COLO668 (cell line): ENCODE measurements around the gene SCNN1B.

Source experiments
- DNase-seq: peaks from one replicate; lab custom pipeline; 2025; ENCODE audit not compliant: unreplicated experiment; lab: John Stamatoyannopoulos, UW

The SCNN1B gene

GRCh38 chr16:23403547-23403946 lies 101.4 kb downstream of the SCNN1B start:
- DNase-seq = no peak

GRCh38 chr16:23406024-23406423 lies 103.9 kb downstream of the SCNN1B start:
- DNase-seq = no peak

DNA sequence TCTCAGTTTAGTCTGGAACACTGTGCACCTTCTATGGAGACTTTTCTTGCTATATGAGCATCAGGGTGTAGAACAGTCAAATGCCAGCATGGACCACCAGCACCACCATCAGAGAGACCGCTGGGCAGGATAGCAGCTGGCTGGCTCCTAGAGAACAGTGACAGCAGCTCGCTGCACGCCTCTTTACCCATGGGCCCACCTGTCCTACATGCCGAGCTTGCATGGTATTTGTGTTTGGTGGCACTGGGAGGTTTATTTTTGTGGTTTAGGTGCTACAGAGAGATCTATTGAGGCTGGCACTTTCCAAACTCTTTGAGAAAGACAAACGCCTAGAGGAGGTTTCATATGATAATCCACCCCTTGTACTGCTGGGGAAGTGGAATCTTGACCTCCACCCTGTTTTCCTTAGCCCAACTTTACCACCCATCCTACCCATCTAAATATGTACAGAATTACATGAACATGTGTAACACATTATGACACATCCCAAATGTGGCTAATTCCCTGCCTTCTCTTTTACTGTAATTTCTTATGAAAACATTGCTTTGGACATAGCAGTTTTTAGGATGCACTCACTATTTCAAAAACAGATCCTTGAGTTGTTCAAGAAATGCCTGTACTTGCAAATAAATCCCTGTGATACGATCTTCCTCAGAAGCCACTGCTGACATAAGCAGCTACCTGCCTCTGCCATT lies 104.6 kb downstream of the SCNN1B start:
- DNase-seq = no peak

GRCh38 chr16:23407436-23408127 lies 105.5 kb downstream of the SCNN1B start:
- DNase-seq = no peak

GRCh38 chr16:23408242-23408822 lies 106.2 kb downstream of the SCNN1B start:
- DNase-seq = no peak

DNA sequence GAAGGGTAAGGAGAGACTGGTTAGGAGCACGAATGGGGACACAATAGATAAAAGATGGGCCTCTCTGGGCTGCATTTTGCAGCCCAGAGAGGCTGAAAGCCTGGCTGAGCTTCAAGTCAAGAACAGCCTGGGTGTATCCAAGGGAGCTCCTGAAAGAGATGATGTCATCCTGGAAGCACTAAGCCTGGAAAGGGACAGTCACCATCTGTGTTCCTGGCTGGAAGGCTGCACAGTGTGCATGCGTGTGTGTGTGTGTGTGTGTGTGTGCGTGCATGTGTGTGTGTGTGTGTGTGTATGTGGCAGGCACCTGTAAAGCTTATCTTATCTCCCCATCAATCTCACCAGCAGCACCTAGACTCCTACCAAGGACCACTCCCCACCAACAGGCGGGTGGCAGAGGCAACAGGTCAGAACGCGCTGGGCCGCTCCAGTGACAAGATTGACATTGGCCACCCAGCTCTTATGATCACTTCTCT lies 106.8 kb downstream of the SCNN1B start:
- peak; percentile 70 for DNase-seq

- no peak for DNase-seq
Measured at GRCh38 chr16:23409522-23409921, 107.4 kb downstream of the SCNN1B start.

DNA sequence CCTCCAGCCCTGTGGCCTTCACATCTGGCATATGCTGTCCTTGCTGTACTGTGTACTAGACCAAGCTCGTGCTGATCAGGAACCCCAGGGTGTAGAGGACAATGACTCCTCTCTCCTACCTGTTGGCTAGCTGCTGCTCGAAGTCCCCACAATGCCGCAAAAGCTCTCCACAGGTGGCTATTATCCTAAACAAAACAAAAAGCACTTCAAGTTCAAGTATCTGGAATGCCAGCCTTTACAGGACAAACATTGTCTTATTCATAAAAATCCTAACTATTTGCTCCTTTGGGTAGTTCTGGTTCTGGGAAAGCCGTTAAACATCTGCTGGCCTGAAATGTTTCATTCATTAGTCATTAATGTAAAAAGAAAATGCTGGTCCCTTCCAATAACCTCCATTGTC lies 108.1 kb downstream of the SCNN1B start:
- DNase-seq = peak; percentile 39

DNA sequence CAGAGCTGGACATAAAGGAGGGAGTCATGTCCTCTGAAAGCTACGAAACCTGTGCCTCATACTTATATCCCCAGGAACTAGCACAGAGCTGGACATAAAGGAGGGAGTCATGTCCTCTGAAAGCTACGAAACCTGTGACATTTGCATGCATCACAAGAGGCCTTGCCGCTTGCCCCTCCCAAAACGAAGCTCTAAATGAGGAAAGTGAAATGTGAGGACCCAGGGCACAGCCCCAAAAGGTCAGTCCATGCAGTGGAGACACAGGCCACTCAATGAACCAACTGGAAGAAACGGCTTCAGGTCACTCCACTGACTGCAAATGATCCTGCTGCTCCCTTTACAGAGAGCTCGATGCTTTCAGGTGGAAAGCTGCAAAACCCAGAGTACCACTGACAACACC lies 112.6 kb downstream of the SCNN1B start:
- no peak for DNase-seq

DNA sequence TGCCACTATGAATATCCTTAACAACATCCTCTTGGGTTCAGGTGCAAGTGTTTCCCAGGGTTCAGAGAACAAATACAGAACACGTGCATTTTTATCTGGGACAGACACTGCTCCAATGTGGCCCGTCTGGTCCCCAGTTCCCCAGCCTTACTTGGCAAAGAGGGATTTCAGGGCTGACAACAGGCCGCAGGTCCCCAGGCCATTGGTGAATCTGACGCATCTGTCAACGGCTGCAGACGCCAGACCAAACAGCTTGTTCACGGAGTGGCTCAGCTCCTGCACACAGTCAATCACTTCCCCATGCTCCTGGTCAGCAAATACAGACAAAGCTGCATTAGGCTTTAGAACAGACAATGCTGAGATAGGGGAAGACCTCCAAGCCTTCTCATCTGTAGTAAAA lies 114.7 kb downstream of the SCNN1B start:
- DNase-seq = no peak

DNA sequence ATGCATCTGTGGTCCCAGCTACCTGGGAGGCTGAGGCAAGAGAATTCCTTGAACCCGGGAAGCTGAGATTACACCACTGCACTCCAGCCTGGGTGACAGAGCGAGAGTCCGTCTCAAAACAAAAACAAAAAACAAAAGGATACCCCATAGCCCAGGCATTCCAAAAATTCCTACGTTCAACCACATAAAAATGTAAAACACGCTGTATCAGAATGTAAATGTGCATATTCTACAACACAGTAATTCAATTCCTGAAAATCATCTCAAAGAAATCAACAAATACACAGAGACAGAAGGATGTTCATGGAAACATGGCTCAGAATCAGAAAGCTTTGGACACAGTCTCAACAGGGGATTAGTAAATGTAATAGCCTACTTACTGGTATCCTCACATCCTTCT lies 117.9 kb downstream of the SCNN1B start:
- no peak for DNase-seq

DNA sequence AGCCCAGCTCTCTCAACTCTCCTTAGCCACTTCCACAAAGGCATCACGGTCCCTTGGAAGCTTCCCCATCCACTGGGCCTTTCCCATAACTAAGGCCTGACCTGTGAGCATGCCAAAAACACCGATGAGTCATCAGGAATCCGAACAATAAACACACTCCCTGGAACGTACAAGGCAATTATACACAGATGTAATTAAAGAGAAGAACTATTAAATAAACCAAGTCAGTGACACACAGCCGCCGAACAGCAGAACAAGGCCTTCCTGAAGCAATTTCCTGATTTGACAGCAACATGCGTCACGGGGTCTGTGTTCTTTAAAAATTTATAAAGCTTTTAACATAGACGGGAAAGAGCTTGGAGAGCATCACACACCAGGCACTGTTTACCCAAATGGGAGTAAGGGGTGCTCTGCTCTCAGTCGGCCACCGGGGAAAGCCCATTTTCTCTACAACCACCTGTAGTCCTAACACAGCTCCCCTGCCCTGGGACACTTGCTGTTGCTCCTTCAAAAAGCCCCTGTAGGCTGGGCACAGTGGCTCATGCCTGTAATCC lies 121.5 kb downstream of the SCNN1B start:
- DNase-seq = peak; percentile 62

GRCh38 chr16:23424292-23424958 lies 122.3 kb downstream of the SCNN1B start:
- DNase-seq = peak; percentile 63

DNA sequence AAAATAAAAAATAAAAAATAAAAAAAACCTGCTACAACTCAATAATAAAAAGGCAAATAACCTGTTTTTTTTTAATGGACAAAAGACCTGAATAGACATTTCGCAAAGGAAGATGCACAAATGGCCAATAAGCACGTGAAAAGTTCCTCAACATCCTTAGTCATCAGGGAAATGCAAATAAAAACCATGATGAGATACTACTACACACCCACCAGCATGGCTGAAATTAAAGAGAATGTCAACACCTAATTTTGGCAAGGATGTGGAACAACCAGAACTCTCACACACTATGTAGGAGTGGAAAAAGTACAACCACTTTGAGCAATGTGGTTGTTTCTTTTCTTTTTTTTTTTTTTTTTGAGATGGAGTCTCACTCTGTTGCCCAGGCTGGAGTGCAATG lies 126.2 kb downstream of the SCNN1B start:
- no peak for DNase-seq
